IMR-90 (cell line): ENCODE data around the gene OR2T12.

Experiments
- CEBPB ChIP-seq: IDR thresholded peaks from 2 replicates; pipeline ENCODE4 v1.6.1; 2012; ENCODE audit warnings: low read depth, low read length, improper control_type of control experiment
- TF ChIP-seq, protein P1 (sequence below): conservative IDR thresholded peaks from 2 replicates; pipeline ENCODE4 v1.5.1; 2012; ENCODE audit warnings: mild to moderate bottlenecking, low read depth, low read length, improper control_type of control experiment

DNA sequence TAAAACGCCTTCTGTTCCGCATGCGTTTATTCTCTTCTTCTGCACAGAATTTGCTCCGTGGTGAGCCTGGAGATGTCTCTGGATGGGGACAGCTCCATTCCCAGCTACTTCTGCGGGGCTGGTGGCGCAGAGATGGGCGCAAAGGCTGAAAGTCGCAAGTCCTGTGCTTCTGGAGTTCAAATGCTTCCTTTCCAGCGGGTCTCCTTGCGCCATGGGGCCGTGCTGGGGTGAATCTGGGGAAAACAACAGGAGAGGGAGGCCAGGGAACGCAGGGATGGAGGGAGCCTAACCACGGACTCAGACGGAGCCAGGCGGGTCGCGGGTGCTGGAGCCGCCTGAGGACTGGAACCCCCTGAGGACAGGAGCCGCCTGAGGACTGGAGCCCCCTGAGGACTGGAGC lies 2.9 kb upstream of the OR2T12 start:
- TF ChIP-seq, protein P1, sequence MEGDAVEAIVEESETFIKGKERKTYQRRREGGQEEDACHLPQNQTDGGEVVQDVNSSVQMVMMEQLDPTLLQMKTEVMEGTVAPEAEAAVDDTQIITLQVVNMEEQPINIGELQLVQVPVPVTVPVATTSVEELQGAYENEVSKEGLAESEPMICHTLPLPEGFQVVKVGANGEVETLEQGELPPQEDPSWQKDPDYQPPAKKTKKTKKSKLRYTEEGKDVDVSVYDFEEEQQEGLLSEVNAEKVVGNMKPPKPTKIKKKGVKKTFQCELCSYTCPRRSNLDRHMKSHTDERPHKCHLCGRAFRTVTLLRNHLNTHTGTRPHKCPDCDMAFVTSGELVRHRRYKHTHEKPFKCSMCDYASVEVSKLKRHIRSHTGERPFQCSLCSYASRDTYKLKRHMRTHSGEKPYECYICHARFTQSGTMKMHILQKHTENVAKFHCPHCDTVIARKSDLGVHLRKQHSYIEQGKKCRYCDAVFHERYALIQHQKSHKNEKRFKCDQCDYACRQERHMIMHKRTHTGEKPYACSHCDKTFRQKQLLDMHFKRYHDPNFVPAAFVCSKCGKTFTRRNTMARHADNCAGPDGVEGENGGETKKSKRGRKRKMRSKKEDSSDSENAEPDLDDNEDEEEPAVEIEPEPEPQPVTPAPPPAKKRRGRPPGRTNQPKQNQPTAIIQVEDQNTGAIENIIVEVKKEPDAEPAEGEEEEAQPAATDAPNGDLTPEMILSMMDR: no peak
- TF ChIP-seq CEBPB: no peak
